LoVo (cell line): ENCODE results near the gene LIPC.

ENCODE experiments used
- DNase-seq: peaks from one replicate; pipeline ENCODE4 v3.0.0-alpha.2; 2016; ENCODE audit warnings: low spot score

The LIPC gene

DNA sequence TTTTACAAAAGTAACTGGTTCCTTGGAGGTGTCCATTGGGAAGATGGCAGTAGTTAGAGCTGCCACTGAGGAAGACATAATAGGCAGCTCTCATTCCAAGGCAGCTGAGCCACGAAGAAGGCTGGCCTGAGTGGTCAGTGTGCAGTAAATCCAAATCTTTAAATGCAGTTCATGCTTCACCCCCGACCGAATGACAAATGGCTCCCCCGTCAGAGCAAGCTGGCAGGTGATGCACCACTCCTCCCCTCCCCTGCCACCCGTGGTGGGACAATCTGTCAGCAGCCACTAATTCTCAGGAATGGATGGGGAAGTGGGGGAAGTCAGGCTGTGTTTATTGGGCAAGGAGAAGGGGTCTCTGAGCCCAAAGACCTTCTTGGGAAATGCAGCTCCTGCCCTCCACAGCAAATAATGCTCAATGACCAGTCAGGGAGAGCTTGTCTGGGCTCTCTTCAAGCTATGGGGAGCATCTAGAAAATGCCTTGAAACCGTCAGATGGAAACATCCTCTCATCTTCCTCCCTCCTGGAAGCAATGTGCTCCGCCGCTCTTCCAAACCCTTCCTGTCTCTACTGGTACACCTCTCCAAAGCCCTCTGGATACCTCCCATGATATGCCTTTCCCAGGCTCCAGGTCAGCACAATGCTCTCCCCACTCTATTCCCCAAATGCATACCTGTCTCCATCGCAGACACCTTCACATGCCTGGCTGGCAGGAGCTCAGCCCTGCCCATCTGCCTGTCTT lies 65.4 kb downstream of the LIPC start:
- no peak for DNase-seq

DNA sequence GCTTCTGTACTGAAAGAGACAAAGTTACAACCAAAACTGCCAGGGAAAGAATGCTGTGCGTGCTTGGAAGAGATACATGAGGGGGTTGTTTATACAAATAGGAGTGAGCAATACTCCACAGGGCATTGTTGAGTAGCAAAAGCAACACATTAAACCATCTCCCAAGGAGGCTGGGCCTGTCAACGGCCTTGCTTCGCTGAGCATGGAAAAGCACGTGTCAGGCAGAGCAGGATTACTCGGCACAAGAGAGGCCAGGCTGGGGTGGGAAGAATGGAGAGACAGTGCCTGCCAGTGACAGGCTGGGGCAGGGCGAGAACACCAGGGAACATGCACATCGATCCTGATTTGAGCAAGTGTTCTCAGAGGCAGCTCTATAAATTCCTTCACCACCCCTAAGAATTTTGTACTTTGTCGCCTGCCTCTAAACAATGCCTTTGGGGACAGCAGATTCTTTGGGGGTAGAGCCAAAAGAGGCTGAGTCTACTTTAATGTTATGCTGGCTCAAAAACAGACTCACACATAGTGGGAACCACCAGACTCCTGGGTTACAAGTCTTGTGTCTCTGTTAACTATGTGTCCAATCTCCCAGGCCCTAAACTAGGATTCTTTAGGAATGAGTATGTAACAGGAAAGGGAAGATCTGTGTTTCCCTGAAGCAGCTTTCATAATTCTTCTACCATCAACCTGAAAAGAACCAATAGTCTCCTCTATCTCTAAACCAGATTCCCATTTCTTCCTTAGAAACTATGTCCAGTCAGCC lies 67.2 kb downstream of the LIPC start:
- DNase-seq = no peak

DNA sequence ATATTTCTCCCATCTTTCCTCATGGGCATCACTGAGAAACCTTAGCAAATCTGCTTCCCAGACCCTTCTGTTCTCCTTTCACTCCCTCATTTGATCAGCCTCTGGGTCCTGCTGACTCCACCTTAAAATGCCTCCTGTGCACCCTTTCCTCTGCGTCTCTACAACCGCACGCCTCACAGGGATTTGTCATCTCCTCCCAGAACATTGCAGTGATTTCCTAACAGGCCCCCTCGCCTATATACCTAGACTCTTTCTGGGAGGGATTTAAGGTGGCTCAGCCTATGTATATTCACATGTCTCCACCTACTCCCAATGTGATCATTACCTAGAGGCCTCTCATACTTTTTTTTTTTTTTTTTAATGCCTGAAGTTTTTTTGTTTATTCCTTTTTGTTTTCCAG lies 69.2 kb downstream of the LIPC start:
- DNase-seq = no peak

DNA sequence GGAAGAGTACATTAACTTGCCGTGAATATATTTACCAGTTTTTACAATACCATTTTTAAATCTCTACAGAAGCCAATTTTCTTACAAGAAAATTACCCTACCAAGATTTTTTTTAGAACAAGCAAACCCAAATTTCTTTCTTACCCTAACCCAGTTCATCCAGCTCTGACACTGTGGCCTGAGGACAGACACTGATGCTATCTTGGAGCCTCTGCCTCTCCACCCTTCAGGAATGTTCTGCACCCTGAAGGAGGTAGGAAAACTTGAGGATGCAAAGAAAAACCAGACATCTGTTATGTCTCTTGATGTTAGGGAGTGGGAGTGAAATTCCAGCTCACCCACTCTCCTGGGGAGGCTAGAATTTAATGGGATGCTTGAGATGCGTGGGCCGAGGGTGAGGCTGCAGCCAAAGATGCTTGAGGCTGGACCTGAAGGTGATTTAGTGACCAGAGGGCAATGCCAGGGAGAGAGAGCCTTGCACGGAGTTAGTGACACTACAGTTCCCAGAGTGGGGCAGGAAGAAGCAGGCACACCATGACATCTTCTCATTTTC lies 69.9 kb downstream of the LIPC start:
- DNase-seq = no peak

DNA sequence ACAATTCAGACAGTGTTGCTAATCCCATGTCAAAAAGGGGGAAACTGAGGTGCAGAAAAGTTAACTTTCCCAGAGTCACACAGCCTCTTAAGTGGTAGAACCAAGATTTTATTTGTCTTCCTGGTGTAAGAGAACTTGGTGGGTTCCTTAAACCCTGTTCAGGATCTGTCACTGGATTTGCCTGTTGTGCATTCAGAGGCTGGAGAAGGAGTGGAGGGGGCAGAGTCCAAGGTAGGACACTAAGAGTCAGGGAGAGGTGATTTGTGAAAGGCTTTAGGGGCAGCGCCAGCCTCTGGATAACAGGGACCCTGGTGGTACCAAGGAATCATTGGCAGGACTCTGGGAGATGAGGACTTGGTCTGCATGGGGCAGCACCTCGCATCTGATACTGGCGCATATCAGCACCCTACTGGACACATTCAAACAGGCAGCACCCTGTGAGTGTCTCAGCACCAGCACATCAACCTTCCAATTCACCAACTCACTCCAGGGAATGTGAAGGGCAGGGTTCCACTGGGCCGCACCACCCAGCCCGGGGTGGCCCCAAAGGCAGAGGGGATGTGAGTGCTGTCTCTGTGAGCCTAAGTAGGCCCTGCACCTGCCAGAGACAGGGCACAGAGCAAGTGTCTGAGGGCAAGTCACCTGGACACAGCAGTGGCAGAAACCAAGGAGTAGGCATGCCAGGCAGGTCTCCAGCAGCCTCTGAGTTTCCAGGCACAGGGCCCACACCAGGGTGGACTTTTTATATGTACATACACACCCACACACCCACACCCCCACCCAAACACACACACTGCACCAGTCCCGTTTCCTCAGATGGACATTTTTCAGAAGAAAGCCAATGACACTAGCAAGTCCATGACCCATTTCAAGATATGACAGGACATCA lies 71.6 kb downstream of the LIPC start:
- no peak for DNase-seq

DNA sequence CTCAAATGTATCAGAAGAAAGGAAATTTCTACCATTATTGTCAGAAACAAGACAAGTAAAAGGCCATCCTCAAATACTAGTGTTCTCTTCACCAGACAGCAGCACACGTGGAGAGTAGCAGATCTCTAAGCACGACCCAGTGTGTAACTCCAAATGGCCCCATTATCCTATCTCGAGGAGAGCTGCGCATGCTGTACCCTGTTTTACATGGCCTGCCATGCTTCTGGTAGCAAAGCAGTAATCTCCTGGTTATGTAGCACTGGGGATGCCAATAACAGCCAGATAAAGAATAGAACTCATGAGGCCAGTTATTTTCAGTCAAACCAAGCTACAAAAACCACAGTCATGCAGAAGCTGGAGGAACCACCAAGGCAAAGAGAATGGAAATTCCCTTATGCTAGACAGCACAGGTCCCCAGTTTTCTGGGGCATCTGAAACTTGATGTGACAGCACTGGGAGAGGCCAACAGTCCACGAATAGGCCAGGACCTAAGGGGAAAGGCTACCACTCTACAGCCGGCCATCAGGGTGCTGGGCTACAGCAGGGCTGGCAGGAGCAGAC lies 73.0 kb downstream of the LIPC start:
- no peak for DNase-seq

DNA sequence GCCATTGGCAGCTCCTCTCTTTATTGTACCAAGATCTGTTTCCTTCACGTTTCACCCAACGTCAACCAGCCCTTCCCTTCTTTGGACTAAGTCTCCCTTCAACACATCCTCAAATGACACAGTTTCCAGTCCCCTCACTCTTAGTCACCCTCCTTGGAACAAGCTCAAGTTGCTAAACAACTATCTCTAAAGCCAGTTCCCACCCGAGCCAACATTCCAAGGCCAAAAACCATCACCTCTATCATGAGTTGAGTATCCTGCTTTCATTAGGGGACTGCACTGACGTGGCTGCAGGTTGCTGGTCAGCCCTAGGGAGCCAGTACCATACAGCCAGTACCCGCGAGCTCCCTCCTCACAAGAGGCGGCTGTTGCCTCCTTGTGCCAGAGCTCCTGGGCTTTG lies 73.8 kb downstream of the LIPC start:
- peak; percentile 45 for DNase-seq

DNA sequence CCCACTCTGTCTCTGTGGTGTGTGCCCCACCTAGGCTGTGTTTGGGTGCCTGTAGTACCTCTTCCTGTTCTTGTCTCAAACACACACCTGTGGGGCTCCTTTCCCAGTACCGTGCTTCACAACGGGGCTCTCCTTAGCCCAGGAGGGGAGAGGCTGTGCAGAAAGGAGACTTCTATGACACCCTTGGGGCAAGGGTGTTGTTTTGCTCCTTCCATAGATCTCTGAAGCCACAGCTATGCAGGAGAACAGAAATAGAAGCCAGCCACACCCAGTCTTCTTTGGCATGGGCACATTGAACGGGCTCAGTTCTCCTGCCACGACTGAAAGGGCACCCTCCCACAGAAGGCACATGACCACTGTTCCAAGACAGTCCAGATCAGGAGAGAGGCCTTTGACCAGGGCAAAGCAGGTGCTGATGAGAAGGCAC lies 74.3 kb downstream of the LIPC start:
- DNase-seq = peak; percentile 57

DNA sequence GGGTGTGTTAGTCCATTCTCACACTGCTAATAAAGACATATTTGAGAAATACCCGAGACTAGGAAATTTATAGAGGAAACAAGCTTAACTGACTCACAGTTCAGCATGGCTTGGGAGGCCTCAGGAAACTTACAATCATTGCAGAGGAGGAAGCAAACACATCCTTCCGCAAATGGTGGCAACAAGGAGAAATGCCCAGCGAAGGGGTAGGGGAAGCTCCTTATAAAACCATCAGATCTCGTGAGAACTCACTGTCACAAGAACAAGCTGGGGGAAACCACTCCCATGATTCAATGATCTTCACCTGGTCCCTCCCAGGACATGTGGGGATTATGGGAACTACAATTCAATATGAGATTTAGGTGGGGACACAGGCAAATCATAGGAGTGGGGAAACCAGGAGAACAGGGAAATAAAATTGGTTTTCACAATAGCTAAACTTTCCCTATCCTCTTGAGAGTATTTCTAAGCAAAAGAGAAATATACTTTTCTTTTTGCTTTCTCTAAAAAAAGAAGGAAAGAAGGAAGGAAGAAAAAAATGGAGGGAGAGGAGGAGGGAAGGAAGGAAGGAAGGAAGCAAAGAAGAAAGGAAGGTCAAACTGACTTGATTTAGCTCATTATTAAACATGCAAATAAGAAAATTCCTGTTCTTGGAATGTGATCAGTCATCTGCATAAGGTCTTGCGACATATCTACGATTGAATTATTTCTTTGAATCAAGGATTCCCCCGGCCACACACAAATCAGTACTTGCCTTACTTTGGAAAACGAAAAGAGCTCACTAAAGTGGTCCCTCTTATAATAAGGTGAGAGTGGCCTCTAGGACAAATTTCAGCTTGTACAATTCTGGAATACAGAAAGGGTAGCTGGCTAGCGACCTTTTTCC lies 75.2 kb downstream of the LIPC start:
- DNase-seq = no peak

DNA sequence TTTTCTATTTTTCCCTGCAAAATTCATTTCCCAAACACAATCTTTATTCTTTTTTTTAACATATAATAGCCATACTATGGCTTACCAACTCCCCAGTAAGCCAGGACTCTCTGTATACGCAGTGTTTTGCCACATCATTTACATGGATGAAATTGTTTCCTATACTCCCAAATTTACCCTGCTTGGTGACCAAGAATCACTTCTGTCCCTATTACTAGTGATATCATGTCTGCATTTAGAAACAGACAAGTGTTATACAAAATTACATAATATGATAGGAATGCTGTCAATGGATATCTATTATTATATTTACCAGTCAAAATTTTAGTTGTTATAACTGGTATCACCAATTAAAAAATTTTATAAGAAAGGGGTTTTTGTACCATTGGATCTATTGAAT lies 77.8 kb downstream of the LIPC start:
- no peak for DNase-seq

DNA sequence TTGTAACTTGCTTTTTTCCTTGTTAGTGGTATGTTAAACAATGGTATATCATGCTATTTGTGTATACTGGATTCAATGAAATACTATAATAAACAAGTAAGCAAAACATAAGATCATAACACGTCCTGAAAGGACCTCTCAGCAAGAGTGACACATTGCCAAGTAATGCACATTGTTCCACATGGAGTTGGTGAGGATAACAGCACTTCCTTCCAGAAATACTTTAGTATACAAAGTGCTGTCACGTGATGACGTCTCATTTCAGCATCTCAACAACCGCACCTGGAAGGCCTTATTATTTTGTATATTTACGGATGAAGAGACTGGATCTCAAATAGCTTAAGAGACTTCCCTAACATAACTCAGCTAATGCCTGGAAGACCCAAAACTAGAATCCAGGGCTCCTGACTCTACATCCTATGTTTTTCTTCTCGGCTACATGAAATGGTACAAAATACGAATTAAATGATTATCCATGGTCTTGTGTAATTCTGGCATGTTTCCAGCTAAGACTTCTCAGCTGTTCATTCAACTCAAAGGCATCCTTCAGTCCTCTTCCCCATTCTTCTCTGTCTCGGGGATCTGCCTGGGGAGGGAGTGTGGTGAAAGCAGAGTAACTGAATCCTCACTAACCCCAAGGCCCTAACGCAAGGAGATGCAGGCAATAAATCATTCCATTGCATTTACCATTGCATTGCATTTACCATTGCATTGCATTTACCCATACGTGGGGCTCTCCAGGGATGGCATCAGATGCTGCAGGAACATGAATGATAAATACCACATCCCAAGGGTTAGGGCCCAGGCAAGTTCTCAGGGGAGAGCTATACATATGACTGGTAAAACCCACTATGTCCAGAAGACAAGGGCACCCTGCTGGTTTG lies 79.2 kb downstream of the LIPC start:
- DNase-seq = no peak

DNA sequence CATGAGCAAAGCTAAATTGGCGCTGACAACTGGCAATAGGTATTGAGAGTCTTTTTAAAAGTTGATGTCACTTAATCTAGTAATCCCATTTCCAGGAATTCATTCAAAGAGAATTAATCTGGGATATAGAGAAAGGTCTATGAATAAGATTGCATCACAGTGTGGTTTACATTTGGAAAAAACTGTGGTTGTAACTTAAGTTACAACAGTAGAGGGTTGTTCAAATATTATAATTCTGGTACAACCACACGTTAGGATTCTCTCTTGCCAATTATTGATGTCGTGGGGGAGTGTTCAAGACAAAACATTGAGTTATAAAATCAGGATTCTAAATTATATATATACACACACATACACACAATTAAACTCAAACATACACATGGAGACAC lies 79.8 kb downstream of the LIPC start:
- DNase-seq = no peak

DNA sequence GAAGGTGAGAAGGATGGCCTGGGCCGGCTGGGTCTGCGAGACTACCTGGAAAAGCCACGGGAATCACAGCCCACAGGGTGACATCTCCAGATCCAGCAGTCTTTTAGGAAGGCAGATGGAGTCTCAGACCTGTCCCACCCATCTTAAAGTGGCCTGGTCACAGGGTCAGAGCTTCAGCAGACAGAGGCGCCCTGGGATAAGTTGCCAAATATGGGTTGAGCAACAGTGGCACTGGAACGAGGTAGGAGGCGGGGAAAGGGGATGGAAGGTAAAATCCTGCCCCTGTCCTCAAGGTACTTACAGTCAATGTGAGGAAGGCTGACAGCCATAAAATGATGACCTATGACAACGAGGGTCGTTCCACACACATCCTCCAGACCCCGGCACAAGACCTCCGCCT lies 80.7 kb downstream of the LIPC start:
- no peak for DNase-seq

DNA sequence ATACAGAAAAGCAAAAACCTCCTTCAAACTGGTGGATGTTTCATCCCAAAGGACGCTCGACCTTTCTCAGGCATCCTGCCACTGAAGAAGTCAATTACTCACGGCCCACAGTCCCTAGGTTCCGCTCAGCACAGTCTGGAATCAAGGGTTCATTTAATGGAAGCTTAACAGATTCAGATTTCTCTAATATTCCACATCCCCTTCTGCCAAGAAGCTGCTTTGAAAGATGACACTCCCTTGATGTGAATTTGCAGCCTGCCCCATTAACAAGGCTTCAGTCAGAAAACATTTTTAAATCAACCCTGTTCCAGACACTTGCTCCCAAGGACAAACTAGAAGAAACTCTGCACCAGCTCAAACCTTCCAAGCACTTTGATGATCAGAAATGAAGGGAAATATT lies 81.2 kb downstream of the LIPC start:
- no peak for DNase-seq

DNA sequence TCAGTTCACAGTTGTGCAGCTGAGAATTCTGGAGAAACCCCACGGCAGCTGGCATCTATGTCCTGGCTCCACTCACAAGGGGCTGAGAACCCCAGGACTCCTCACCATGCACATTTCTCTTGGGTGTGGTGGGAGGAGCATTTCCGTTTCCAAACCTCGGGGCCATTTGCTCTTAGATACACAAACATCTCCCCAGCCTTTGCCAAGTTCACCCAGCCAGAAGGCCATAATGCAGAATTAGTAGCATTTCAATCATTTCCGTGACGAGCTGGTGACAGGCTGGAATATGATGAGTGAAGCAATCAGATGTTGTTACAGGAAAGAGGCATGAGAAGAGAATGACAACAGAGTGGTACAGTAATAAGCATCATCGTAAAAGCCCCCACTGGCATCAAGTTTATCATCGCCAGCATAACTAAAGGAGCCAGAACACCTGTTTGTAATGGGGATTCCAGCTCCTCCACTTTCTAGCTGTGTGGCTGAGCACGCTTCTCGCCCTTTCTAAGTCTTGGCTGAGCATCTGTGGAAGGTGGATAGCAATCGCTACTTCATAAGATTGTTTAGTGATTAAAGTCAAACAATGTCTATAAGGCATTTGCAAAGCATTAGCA lies 82.0 kb downstream of the LIPC start:
- no peak for DNase-seq

DNA sequence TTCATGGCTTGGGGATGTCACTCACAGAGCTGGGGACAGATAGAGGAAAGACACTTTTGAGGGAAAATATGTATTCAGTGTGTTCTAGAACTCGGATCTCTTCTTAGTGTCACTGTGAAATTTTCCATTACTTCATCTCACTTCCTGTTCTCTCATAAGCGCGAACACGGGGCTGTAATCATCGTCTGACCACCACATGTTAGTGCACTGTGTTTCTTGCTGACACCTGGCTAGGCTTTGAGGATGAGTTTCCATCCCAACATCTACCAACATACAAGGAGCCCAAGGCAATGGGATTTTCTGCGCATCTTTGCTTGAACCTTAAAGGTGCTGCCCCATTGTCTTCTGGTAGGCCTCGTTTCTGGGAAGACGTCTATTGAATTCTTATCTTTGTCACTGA lies 84.0 kb downstream of the LIPC start:
- no peak for DNase-seq

DNA sequence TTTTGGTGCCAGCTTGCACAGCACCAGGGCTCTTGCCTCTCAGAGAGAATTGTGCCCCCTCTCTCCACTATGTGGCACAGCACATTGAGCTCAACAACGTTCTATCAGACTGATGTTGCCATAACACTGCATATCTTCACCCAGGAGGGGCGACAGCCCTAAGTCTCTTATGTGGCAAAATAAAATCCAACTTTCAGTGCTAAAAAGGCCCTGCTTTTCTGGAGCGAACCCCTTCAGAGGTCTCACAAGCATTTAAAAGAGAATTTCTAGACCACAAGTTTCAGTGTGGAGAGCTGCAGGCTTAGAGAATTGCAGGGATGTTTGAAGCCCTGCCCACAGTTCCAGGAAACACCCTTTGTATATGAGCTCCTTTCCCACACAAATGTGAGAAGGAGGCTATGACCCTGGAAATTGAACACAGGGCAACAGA lies 85.5 kb downstream of the LIPC start:
- DNase-seq = no peak

DNA sequence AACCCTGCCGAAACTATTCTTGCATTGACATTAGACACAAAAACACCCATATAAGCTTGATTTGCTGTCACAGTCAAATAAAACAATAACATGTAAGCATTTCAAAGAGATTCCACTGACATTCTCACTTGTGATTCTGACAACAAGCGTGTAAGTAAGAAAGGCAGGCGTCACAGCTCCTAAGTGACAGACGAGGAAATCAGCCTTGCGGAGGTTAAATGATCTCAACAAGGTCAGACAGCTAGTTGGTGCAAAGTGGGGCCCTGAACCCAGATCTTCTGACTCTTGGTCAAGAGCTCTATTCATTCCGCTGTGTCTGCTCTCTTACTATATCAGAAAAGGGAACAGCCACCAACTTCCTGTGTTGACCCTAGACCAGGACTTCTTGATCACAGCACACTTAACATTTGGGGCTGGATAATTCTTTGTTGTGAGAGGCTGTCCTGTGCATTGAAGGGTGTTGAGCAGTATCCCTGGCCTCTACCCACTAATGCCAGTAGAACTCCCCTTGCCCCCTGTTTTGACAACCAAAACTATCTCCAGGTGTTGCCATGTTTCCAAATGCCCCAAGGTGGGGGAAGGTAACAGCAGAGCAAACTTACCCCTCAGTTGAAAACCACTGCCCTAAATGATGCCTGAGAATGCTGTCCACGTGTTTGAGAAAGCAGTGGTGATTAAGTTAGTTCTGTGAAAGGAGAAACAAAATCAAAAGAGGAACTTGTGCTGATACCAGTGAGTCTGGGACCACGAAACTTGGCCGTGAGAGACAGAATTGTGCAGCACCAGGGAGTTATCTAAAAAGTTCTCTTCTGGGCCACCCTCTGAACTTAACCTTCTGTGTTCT lies 86.1 kb downstream of the LIPC start:
- no peak for DNase-seq

DNA sequence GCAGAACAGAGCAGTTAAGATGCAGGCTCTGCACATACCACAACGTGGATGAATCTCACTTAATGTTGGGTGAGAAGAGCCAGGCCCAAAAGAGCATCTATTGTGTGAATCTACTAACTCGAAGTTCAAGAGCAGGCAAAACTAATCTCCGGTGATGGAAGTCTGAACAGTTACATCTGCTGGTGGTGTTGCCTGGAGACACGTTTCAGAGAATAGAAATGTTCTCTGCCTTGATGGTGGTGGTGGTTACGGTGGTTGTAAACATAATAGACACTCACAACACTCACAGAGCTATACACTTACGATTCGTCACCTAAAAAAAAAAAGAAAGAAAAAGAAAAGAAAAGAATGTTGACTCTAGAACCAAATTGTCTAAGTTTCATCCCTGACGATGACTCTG lies 86.8 kb downstream of the LIPC start:
- no peak for DNase-seq
